HG03558 (cell line): ENCODE results near the gene TFDP2.
"Not testable (repeated sequence)": the region's sequence is repeated elsewhere in the genome, so short reads cannot be mapped to it uniquely, and the experiment has no call there.

ENCODE experiments used
- ATAC-seq: cut with Tn5 transposase; IDR thresholded peaks from one replicate; pipeline ENCODE4 v1.9.1; 2021; ENCODE audit warnings: moderate number of reproducible peaks; ENCODE audit not compliant: unreplicated experiment; ENCODE audit errors: extremely low read depth

TFDP2 gene

GRCh38 chr3:142148792-142149672, at the start of gene TFDP2:
Gene TFDP2 (minus strand): TSS chr3:142149544. CDS start chr3:142101749, 47,795 bp downstream.
- peak; percentile 98 for ATAC-seq

DNA sequence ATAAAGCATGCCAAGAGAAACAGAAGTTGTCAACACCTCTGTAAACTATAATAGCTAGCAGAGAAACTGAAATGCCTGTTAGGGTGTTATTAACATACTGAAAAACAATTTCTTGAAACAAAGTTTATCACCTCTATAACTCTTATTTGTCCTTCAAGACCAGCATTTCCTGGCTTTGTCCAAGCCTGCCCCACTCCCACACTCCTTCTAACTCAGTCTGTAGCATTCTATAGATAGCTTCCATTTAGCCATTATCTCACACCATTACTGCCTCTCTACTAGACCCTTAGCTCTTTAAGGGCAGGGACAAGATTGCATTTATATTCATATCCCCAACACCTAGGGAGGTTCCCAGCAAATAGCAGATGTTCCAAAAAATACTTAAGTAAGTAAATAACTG, 39.5 kb upstream of the TFDP2 start:
- no peak for ATAC-seq

GRCh38 chr3:142180761-142181362, 31.5 kb upstream of the TFDP2 start:
- ATAC-seq: no peak

- no peak for ATAC-seq
These were observed 26.1 kb upstream of the TFDP2 start for GRCh38 chr3:142175478-142175877.

GRCh38 chr3:142174559-142174958, 25.2 kb upstream of the TFDP2 start:
- no peak for ATAC-seq

GRCh38 chr3:142168514-142168913, 19.2 kb upstream of the TFDP2 start:
- no peak for ATAC-seq

- ATAC-seq: no peak
These were observed 15.8 kb upstream of the TFDP2 start for GRCh38 chr3:142165194-142165593.

DNA sequence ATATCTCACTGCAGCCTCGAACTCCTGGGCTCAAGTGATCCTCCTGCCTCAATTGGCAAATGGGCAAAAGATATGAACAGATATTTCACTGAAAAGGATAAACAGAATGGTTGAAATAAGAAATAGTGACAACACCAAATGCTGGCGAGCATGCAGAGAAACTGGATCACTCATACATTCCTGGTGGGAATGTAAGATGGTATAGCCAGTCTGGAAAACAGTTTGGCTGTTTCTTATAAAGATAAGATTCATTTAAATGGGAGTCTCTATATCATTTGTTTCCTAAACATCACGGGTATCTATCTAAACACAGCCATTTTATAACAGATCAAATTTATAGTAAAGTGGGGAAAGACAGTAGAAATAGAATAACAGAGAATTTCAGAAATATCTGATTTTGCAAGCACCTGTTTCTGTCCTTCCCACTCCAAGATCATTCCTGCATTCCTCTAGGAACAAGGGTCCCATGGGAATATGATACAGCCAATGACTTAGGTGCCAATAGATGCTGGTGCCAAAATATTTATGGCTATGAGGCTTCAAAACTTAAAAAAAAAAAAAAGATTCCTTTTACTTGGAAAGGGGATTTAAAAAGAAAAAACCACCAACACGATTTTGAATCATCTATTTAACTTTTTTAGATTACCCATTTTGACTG, 9.9 kb upstream of the TFDP2 start:
- no peak for ATAC-seq

- ATAC-seq: no peak
These were observed 4.8 kb upstream of the TFDP2 start for GRCh38 chr3:142154186-142154585.

- no peak for ATAC-seq
These were observed 3.0 kb upstream of the TFDP2 start for GRCh38 chr3:142152384-142152783.

DNA sequence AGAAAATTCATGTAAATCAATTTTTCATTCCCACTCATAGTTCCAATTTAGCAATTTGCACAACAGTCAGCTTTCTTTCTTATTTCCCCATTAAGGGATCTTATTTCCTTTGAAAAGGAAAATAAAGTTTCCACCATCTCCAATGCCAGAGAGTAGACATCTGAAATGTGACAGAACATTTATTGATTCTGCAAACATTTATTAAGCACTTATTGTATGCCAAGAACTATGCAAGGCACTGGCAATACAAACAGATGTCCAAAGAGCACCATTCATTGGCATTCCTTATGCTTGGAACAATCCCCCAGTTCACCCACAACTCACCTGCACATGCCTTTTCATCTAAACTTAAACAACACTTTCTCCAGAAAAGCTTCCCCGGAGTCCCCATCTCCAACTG, 2.5 kb upstream of the TFDP2 start:
- ATAC-seq: no peak

GRCh38 chr3:142151240-142151639, 1.9 kb upstream of the TFDP2 start:
- ATAC-seq: no peak

- no peak for ATAC-seq
These were observed 927 bp upstream of the TFDP2 start for GRCh38 chr3:142150271-142150670.

DNA sequence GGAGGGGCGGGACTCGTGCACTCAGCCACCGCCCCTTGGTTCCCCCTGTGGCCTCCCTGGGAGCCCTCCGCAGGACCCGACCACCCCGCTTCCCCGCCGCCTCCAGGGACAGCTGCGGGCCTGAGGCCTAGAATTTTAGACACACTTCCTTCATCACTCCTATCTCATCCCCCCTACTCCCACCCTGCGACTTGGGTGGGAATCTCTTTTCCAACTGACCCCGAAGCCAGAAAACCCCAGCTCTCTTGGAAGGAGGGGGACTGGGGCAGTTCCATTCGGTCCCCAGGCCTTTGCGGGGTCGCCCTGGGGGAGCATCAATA, 289 bp upstream of the TFDP2 start:
- ATAC-seq: no peak

DNA sequence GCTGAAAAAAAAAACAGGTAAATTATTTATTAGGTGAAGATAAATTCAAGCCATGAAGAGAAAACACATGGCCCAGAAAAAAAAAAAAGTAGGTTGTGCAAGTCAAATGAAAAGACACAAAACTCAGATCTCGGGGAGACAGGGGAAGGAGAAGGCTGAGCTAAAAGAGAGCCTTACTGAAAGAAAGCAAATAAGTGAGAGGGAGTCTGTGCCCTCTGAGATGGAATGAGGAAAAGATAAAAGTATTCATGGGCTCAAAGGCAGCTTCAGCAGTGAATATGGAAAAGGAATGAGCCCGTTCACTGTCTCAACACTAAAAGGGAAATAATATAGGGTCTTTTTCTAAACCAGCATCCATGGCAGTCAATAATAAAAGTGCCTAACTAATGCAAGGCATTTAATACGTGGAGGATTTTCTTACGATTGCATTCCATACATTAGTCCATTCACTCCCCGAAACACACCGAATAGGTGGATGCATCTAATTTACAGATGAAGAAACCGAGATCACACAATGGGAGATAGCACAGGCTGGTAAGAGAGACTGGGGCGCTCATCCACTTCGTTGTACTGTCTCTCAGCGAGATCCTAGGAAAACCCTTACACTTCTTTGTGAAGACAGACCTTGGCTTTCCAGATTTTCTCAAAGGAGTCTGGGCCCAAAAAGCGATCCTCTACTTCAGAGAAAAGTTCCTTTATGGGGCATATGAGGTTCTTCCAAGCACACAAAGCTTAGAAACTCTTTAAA, 1.1 kb downstream of the TFDP2 start:
- no peak for ATAC-seq

DNA sequence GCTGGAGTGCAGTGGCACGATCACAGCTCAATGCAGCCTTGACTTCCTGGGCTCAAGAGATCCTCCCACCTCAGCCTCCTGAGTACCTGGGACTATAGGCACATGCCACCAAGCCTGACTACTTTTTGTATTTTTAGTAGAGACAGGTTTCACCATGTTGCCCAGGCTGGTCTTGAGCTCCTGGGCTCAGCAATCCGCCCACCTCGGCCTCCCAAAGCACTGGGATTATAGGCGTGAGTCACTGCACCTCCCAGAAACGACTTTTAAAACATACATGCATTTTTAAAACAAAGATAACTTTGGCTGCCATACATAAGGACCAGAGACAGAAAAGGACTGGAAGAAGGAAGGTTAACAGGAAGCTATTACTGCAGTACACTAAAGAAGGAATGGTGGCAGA, 4.8 kb downstream of the TFDP2 start:
- ATAC-seq: not testable (repeated sequence)

DNA sequence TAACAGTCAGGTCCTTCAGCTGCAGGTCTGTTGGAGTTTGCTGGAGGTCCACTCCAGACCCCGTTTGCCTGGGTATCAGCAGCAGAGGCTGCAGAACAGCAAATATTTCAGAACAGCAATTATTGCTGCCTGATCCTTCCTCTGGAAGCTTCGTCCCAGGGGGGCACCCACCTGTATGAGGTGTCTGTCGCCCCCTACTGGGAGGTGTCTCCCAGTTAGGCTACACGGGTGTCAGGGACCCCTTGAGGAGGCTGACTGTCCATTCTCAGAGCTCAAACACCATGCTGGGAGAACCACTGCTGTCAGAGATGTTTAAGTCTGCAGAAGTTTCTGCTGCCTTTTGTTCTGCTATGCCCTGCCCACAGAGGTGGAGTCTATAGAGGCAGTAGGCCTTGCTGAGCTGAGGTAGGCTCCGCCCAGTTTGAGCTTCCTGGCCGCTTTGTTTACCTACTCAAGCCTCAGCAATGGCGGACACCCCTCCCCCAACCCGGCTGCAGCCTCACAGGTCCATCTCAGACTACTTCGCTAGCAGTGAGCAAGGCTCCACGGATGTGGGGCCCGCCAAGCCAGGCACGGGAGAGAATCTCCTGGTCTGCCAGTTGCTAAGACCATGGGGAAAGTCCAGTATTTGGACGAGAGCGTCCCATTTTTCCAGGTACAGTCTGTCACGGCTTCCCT, 8.6 kb downstream of the TFDP2 start:
- not testable (repeated sequence) for ATAC-seq

GRCh38 chr3:142137089-142137488, 12.3 kb downstream of the TFDP2 start:
- ATAC-seq: not testable (repeated sequence)

GRCh38 chr3:142134799-142135325, 14.5 kb downstream of the TFDP2 start:
- no peak for ATAC-seq
